GM21526 (cell line): ENCODE results near the gene ZNF653.

Experiments
- ATAC-seq: cut with Tn5 transposase; IDR thresholded peaks from one replicate; pipeline ENCODE4 v1.9.1; 2021; ENCODE audit warnings: moderate library complexity; ENCODE audit not compliant: unreplicated experiment, low FRiP score

Gene ZNF653, protein sequence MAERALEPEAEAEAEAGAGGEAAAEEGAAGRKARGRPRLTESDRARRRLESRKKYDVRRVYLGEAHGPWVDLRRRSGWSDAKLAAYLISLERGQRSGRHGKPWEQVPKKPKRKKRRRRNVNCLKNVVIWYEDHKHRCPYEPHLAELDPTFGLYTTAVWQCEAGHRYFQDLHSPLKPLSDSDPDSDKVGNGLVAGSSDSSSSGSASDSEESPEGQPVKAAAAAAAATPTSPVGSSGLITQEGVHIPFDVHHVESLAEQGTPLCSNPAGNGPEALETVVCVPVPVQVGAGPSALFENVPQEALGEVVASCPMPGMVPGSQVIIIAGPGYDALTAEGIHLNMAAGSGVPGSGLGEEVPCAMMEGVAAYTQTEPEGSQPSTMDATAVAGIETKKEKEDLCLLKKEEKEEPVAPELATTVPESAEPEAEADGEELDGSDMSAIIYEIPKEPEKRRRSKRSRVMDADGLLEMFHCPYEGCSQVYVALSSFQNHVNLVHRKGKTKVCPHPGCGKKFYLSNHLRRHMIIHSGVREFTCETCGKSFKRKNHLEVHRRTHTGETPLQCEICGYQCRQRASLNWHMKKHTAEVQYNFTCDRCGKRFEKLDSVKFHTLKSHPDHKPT

DNA sequence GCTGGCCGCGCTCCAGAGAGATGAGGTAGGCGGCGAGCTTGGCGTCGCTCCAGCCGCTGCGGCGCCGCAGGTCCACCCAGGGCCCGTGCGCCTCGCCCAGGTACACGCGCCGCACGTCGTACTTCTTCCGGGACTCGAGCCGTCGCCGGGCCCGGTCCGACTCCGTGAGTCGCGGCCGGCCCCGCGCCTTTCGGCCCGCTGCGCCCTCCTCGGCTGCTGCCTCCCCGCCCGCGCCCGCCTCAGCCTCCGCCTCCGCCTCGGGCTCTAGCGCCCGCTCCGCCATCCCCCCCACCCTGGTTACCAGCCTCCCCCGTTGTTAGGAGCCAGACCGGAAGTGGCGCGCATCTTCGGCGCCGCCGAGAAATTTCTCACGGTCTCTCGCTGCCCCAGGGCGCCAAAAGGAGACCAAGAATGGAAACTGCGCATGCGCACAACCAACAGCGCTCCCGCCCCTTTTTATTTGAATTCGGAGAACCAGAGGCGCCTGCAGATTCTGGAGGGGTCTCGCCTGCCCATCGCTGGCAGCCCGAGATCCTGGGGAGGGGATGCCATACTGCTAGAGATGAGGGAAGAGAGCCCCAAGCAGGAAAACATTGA lies at the start of gene ZNF653:
ZNF653 (minus strand) TSS at position 336 of the 597 bp plus-strand sequence; CDS start at position 283, 53 bp downstream.
- ATAC-seq: peak; percentile 40

DNA sequence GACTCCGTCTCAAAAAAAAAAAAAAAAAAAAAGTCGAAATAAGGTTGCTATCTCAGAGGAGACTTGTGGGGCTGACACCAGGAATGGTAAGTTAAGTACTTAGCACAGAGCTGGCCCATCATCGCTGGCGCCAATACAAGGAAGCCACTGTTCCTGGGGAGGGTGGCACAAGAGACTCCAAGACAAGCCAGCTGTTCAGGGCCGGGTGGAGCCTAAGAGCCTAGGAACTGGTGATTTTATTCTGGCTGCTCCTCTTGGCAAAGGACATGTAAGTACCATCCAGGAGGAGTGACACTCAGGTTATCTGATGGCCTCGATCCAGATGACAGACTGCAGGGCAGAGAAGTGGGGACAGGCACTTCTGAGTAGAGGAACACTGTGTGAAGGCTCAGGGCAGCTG lies 49.6 kb upstream of the ZNF653 start:
- no peak for ATAC-seq

DNA sequence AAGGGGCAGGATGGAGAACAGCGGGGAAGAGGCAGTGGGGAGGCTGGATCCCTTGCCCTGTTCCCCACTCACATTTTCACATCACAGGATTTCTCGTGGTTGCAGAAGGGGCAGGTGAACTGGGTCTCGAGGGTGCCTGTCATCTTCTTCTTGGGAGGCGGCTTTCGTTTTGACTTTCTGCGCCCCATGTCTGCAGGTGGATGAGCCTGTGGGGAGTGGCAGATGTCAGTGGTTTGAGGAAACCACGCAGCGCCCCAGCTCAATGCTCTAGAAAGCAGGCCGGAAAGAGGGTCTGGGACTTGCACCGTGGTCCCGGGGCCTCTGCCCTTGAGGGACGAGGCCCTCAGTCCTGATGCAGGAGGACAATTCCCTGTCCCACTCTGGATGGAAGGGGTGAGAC lies 48.5 kb upstream of the ZNF653 start:
- no peak for ATAC-seq

DNA sequence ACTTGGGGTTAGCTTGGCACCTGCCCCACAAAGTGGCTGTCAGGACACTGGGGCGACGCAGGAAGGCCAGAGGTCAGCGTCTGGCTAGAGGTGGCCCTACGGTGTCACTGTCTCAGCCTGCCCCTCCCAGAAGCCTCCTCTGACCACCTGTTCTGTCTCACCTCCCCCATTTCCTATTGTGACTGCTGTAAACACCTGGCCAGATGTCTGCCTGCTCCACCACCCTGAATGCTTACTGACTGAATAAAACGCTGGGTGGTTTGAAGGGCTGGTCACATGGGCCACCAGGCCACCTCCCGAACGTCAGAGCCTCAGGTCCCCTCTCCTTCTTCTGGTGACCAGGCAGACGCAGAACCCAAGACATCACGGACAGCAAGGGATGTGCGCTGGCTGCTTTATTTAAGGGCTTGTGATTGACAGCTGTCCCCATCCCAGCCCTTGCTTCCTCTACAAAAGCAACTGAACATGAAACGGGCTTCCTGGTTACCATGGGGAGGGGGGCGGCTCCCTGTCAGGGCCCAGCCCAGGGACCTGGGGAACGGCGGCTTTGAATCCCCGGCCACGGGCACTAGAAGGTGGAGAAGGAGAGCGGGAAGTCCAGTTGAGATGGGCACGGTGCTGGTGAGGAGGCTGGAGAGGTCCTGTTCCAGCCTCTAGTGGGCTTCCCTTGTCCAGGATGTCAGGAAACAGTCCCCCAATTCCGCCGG lies 47.2 kb upstream of the ZNF653 start:
- ATAC-seq: no peak

DNA sequence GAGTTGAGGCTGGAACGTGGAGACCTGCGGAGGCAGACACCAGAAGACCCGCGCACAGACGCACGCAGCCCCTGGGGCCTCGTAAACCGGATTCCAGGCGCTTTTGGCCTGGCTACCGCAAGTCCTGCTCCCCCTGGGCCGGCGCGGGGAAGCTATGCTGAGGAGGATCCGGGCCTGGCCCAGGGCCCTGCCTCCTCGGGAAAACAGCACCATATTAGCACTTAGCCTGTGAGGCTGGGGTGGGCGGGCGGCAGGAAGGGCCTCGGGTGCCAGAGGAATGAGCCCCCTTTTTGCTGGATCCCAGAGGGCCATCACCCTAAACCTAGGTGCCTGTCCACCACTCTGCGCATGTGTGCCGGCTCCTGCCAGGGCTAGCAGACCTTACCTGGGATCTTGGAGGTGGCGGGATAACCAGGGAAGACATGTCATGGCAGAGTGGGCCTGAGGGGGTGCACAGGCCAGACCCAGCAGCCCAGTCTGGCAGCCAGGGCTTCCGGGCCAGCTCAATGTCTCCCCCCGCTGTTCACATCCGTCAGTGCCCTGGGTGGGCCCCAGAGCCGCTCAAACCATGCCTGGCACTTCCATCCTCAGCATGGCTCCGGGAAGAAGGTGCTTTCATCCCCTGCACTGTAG lies 46.1 kb upstream of the ZNF653 start:
- no peak for ATAC-seq

DNA sequence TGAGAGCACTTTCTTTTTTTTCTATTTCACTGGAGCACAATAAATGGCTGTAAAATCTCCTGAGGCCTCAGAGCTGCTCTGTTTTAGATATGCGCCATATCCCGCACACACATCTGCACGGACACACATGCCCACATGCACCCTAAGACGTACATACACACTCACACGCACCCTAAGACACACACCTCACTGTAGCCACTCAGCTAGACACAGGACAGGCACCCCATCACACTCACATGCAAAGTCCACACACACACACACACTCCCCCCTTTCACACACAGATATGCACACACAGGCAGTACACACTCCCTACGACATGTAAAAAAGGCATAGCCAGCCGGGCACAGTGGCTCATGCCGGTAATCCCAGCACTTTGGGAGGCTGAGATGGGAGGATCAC lies 44.6 kb upstream of the ZNF653 start:
- no peak for ATAC-seq

DNA sequence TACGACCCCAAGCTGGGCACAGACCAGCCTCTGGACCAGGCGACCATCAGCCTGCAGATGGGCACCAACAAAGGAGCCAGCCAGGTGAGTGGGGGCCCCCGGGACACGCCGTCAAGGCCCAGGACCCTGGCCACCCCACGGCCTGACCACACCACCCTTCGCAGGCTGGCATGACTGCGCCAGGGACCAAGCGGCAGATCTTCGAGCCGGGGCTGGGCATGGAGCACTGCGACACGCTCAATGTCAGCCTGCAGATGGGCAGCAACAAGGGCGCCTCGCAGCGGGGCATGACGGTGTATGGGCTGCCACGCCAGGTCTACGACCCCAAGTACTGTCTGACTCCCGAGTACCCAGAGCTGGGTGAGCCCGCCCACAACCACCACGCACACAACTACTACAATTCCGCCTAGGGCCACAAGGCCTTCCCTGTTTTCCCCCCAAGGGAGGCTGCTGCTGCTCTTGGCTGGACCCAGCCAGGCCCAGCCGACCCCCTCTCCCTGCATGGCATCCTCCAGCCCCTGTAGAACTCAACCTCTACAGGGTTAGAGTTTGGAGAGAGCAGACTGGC lies 43.8 kb upstream of the ZNF653 start:
- no peak for ATAC-seq

DNA sequence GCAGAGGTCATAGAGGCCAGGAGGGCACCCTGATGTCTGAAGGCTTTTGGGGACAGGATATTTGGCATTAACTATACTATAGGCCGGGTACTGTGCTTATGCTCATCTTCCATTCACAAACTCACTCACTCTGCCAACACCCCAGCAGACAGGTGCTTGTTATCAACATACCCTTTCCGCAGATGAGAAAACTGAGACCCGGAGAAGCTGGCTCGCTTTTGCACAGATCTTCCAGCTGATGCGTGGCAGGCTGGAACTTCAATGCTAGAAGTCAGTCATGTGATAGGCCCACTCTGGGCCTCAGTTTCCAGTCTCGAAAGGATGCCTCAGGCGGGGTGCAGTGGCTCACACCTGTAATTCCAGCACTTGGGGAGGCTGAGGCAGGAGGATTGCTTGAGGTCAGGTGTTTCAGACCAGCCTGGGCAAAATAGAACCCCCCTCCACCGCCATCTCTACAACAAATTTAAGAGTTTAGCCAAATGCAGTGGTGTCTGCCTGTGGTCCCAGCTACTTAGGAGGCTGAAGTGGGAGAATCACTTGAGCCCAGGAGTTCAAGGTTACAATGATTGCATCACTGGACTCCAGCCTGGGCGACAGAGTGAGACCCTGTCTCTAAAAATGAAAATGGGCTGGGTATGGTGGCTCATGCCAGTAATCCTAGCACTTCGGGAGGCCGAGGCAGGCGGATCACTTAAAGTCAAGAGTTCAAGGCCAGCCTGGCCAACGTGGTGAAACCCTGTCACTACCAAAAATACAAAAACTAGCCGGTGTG lies 42.5 kb upstream of the ZNF653 start:
- ATAC-seq: no peak

DNA sequence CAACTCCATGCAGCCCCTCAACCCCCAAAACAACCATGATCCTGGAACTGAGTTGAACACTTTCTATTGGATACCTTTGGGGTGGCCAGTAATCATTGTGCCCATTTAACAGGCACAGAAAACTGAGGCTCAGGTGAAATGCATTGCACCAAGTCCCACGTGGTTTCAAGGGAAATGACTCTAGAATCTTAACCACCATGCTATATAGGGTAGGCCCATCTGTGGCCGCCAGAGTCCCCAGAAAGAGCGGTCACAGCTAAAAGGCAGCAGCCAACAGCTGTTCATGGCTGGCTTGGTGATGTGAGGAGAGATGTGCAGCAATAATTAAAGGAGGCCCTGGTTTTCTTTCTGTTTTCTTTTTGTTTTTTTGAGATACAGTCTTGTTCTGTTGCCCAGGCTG lies 35.6 kb upstream of the ZNF653 start:
- ATAC-seq: no peak

DNA sequence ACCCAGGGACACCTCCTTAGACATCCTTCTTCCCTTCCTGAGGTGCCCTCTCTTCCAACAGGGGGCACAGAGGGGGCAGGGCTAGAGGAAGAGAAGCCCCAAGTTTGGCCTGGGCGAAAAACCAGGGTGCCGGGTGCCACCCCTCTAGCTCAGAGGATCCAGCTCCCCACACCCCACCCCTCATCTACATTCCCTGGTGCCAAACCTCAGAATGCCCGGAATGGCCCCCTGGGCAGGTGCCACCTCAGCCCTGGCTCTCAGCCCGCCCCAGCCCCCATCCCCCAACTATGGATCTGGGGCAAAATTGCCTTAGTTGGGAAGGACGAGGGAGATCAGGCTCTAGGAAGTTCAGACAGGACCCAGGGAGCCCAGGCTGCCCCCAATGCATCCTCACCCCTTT lies 35.0 kb upstream of the ZNF653 start:
- ATAC-seq: no peak

DNA sequence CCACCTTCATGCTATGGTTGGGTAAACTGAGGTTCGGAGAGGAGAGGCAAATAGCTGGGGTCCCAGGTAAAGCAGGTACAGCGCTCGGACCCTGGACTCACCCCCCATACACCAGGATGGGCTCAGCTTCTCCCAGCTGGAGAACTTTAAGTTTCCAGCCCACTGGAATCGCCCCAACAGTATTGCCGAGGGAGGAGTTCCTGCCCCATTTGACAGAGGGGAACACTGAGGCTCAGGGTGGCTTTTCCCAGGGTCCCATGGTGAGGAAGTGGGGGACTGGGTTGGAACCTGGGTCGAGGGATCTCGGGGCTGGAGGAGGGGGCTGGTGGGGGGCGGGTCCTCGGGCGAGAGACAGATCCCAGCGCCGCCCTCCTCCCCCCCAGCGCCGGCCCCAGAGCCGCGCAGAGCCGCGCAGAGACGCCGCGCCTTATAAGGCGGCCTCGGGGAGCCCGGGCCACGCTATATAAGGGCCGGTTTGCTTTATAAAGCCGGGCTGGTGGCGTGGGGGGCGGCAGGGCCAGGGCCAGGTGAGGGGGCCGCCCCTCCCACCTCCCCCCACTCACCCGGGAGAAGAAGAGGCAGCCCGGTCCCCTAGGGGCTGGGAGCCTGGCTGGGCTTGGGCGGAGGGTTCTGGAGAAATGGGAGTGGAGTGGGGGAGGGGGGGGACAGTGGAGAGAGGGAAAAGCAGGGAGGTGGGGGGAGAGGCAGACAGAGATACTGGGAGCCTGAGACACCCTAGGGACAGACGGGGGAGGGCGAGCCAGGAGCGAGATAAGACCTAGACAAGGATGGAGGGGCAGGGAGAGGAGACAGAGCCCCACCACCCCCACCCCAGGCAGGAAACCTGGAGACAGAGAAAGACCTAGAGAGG lies 34.1 kb upstream of the ZNF653 start:
- no peak for ATAC-seq

DNA sequence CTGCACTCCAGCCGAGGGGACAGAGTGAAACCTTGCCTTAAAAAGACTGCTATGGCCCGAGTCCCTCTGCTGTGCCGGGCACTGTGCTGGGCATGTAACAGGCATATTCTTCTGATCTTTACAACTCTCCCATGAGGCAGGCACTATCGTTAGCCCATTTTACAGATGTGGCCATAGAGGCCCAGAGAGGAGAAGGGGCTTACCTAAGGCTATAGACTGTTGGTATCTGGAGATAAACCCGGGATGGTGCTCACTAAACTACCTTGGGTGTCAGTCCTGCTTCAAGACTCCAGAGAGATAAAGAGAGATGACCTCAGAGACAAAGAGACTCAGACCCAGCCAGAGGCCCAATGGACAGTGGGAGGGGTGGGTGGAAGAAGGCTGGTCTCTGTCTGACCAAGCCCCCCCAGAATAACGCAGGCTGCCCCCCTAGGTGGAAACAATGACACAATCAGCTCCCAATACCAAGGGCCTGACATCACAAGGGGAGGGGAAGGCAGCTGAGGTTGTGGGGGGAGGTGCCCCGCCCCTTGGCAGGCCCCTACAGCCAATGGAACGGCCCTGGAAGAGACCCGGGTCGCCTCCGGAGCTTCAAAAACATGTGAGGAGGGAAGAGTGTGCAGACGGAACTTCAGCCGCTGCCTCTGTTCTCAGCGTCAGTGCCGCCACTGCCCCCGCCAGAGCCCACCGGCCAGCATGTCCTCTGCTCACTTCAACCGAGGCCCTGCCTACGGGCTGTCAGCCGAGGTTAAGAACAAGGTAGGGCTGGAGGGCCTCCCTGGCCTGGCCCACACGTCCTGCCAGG lies 32.8 kb upstream of the ZNF653 start, which contains the start of gene CNN1:
CNN1 (plus strand) TSS at position 620 of the 805 bp plus-strand sequence; CDS start at position 697, 77 bp downstream.
- ATAC-seq: no peak

DNA sequence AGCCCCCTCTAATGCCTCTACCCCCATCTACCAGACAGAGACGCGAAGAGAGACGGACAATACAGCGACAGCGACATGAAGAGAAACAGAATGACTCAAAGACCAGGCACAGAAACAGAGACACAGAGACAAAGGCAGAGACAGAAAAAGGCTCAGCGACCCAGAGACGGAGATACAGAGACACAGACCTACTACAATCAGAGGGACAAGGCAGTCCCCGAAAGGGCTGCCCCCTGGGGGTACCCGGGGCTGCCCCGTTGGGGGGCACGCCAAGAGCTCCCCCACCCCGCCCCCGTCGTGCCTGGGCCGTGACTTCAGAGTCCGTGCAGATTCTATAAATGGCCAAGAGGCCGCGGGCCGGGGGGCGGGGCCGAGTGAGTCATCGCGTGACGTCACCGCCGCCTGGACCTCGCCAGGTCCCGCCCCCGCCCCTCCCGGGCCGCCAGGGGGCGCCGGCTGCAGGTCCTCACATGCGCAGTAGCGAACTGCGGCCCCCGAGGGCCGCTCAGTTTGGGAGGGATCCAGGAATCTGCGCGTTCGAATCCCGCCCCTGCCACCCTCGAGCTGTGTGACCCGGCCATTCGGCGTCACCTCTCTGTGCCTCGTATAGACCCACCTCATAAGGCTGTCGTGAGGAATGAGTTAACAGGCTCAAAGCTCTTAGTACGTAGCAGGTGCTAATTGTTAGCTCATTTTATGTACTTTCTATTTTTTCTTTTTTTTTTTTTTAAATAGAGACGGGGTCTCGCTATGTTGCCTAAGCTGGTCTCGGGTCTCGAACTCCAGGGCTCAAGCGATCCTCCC lies 30.4 kb upstream of the ZNF653 start:
- ATAC-seq: peak; percentile 59

DNA sequence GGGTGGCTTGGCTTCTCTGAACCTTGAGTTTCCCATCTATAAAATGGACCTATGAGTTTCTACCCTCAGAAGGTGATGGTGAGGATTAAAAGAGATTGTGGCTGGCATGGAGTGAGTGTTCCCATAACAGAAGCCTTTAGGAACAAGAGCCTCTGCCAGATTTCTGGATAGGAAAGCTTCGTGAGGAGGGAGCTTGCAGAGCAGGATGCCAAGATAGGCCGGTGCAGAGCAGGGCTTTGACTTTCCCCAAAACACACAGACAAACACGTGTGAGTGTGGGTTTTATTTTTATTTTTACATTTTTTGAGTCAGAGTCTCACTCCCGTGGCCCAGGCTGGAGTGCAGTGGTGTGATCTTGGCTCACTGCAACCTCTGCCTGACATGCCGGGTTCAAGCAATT lies 29.3 kb upstream of the ZNF653 start:
- ATAC-seq: no peak

DNA sequence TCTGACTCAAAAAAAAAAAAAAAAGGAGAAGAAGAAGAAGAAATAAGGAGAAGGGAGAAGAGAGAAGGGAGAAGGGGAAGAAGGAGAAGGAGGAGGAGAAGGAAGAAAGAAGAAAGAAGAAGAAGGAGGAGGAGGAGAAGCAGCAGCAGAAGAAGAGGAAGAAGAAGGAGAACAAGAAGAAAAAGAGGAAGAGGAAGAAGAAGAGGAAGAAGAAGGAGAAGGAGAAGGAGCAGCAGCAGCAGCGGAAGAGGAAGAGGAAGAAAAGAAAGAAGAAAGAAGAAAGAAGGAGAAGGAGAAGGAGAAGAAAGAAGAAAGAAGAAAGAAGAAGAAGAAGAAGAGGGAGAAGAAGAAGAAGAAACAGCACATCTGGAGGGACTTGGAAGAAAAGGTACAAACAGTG lies 28.9 kb upstream of the ZNF653 start:
- no peak for ATAC-seq

DNA sequence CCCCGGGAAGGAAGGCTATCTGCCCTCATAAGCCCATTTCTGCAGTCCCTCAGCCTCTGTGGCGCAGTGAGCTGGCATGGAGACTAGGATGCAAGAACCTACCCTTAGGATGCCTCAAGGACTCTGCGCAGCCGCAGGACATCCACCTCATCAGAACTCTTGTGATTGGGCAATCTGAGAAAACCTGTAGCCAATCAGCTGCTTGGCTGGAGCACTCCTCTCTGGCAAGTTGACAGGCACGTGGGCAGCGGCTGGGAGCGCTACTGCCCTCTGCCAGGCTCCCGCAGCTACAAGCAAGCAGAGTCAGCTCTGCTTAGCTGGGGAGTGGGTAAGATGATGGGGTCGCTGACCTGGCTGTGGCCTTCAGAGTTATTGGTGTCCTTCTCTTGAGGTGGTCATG lies 24.8 kb upstream of the ZNF653 start:
- ATAC-seq: no peak
